Sigmoid colon (tissue), 7 donors: ENCODE measurements around the gene ENO2. TPM values are rescaled to one million over a fixed set of nuclear protein-coding genes. Genes with fewer than 3 reads are reported as not detected.

Experiments
- DNase-seq: peaks from one replicate; pipeline ENCODE4 v3.0.0-alpha.2; 2019
- H3K27ac ChIP-seq, 4 donors: fragments of 200-600 bp; sonication (generic); one replicate each; pipeline ENCODE4 v1.5.1; 2016 to 2019; ENCODE audit warnings: mild to moderate bottlenecking in 1 of 4
- H3K27me3 ChIP-seq, 3 donors: fragments of 200-600 bp; sonication (generic); one replicate each; pipeline ENCODE4 v1.5.1; 2019; ENCODE audit warnings: mild to moderate bottlenecking in 1 of 3
- H3K36me3 ChIP-seq, 4 donors: fragments of 200-600 bp; sonication (generic); one replicate each; pipeline ENCODE4 v1.5.1; 2016 to 2019
- H3K4me1 ChIP-seq, 4 donors: fragments of 200-600 bp; sonication (generic); one replicate each; pipeline ENCODE4 v1.5.1; 2017 to 2019
- H3K4me3 ChIP-seq, 4 donors: fragments of 200-600 bp; sonication (generic); one replicate each; pipeline ENCODE4 v1.5.1; 2017 to 2019; ENCODE audit warnings: mild to moderate bottlenecking in 2 of 4, moderate library complexity in 1 of 4
- H3K9me3 ChIP-seq, 4 donors: fragments of 200-600 bp in 3 of 4; sonication (generic) in 3 of 4; one replicate each; pipeline versions ENCODE4 v1.5.1 to v1.6.1; 2013 to 2019
- CTCF ChIP-seq, 4 experiments: fragments of 450-650 bp in 3 of 4; fragments of 200-600 bp in 1 of 4; IDR thresholded peaks; one replicate each; pipeline ENCODE4 v1.5.1; 2016 to 2019; ENCODE audit warnings: antibody characterized with exemption in 4 of 4, mild to moderate bottlenecking in 3 of 4, moderate library complexity in 2 of 4
- EP300 ChIP-seq, 4 donors: sonication (generic); formaldehyde crosslinking; IDR thresholded peaks; one replicate each; pipeline ENCODE4 v1.6.1; 2017; ENCODE audit warnings: antibody characterized with exemption in 4 of 4
- POLR2A ChIP-seq, 2 donors: fragments of 450-650 bp; IDR thresholded peaks; one replicate each; pipeline ENCODE4 v1.6.1; 2016; ENCODE audit warnings: antibody characterized with exemption in 2 of 2, mild to moderate bottlenecking in 2 of 2, moderate library complexity in 2 of 2
- POLR2AphosphoS5 ChIP-seq, 4 donors: sonication (generic); formaldehyde crosslinking; IDR thresholded peaks; one replicate each; pipeline ENCODE4 v1.6.1; 2017; ENCODE audit warnings: antibody characterized with exemption in 4 of 4
- WGBS, 2 donors: extraction: QIAGEN DNeasy Blood & Tissue Kit; methylation state at CpG; one replicate each; pipeline ENCODE4 v1.1.7; 2013; 5-methylcytosine and 5-hydroxymethylcytosine counted together
- intact Hi-C: fragments of 100-400 bp; cut with DNase I; formaldehyde crosslinking; loops from one replicate; pipeline ENCODE4 v1.15.1; 2023
- polyA plus RNA-seq, 3 donors: library from polyadenylated mRNA; stranded (reverse); fragments of 200-250 nt; gene quantifications; one replicate each; pipeline ENCODE4 v1.2.3, GENCODE V29; 2013
- total RNA-seq, 4 donors: library from RNA; depleted of rRNA; stranded (reverse); fragments of >200 nt; gene quantifications; one replicate each; pipeline ENCODE4 v1.1.0, GENCODE V29; 2016
- donor health status: healthy with polysubstance abuse.
- donor health status: Bipolar disorder and iron deficiency.
- donor health status: healthy.

ENO2 gene
- total and polyA plus RNA-seq, 7 donors = 1.8 to 37.5 (median 26.3) TPM

- Histone ChIP-seq H3K4me3 (no peak overlapping the region), H3K36me3 (peaks cover 0 to 37% (median 4%) of the 10 kb centered on the region in 4 donors), H3K4me1 (peaks cover 0 to 25% (median 22%) of the 10 kb centered on the region in 4 donors), H3K27me3 (no peaks in the 10 kb centered on the region), H3K9me3 (no peaks in the 10 kb centered on the region), H3K27ac (peak overlapping the region in 1 of 4 donors; percentile 90)
- WGBS, 2 donors = 96% methylated on average over 11 of the region's 11 CpGs
- intact Hi-C loops = no loop called here
- no peak for TF ChIP-seq POLR2A (IDR thresholded peaks at IDR 0.05)
- no peak for TF ChIP-seq CTCF (IDR thresholded peaks at IDR 0.05)
- TF ChIP-seq POLR2AphosphoS5 (IDR thresholded peaks at IDR 0.05) = no peak
- DNase-seq = peak; percentile 66
Observed at GRCh38 chr12:6916426-6917200, 2.2 kb downstream of the ENO2 start.

GRCh38 chr12:6917491-6918231 lies 3.3 kb downstream of the ENO2 start:
- intact Hi-C loops = no loop called here
- Histone ChIP-seq H3K27ac (no peak overlapping the region), H3K36me3 (peaks cover 0 to 45% (median 6%) of the 10 kb centered on the region in 4 donors), H3K9me3 (no peaks in the 10 kb centered on the region), H3K27me3 (no peaks in the 10 kb centered on the region), H3K4me1 (peaks cover 0 to 25% (median 22%) of the 10 kb centered on the region in 4 donors), H3K4me3 (no peak overlapping the region)
- 82 to 86% methylated on average over 14 of the region's 14 CpGs for WGBS, 2 donors
- DNase-seq = no peak
- TF ChIP-seq CTCF (IDR thresholded peaks at IDR 0.05) = no peak
- TF ChIP-seq EP300 (IDR thresholded peaks at IDR 0.05) = no peak
- no peak for TF ChIP-seq POLR2A (IDR thresholded peaks at IDR 0.05)
- TF ChIP-seq POLR2AphosphoS5 (IDR thresholded peaks at IDR 0.05) = no peak

- no peak overlapping the region for H3K4me3 ChIP-seq
- no peak overlapping the region for H3K27ac ChIP-seq
- intact Hi-C loops = no loop called here
- DNase-seq = peak; percentile 60
- H3K4me1 ChIP-seq = peaks cover 0 to 26% (median 24%) of the 10 kb centered on the region in 4 donors
- no peaks in the 10 kb centered on the region for H3K27me3 ChIP-seq
- TF ChIP-seq EP300 (IDR thresholded peaks at IDR 0.05) (no peak), CTCF (IDR thresholded peaks at IDR 0.05) (no peak), POLR2A (IDR thresholded peaks at IDR 0.05) (no peak), POLR2AphosphoS5 (IDR thresholded peaks at IDR 0.05) (no peak)
- peaks cover 0 to 57% (median 6%) of the 10 kb centered on the region in 4 donors for H3K36me3 ChIP-seq
- H3K9me3 ChIP-seq = no peaks in the 10 kb centered on the region
- WGBS, 2 donors = 68 to 80% methylated on average over 7 of the region's 7 CpGs
Observed at GRCh38 chr12:6919588-6919987, 5.2 kb downstream of the ENO2 start.

GRCh38 chr12:6921539-6921938 lies 7.2 kb downstream of the ENO2 start:
- no peaks in the 10 kb centered on the region for H3K27me3 ChIP-seq
- WGBS, 2 donors = 88 to 91% methylated on average over 7 of the region's 7 CpGs
- H3K4me1 ChIP-seq = peaks cover 4 to 32% (median 30%) of the 10 kb centered on the region in 4 donors
- intact Hi-C loops = no loop called here
- no peak overlapping the region for H3K27ac ChIP-seq
- no peaks in the 10 kb centered on the region for H3K9me3 ChIP-seq
- DNase-seq = no peak
- H3K36me3 ChIP-seq = peaks cover 0 to 51% (median 6%) of the 10 kb centered on the region in 4 donors
- TF ChIP-seq POLR2A (IDR thresholded peaks at IDR 0.05) (no peak), CTCF (IDR thresholded peaks at IDR 0.05) (no peak), EP300 (IDR thresholded peaks at IDR 0.05) (no peak), POLR2AphosphoS5 (IDR thresholded peaks at IDR 0.05) (no peak)
- H3K4me3 ChIP-seq = no peak overlapping the region
